ENCODE measurements around the gene NOMO2. TPM values are rescaled to one million over a fixed set of nuclear protein-coding genes. Genes with fewer than 3 reads are reported as not detected.
"Not testable (repeated sequence)": the region's sequence is repeated elsewhere in the genome, so short reads cannot be mapped to it uniquely, and the experiment has no call there.

NOMO2 gene
- total and polyA plus RNA-seq, 10 of the 15 experiments (the other 5 are each of a cell fraction or from before 2014, with no cell fraction given), result 30.2 to 110 (median 73.2) TPM

GRCh38 chr16:18597319-18597718 is 35.4 kb upstream of the NOMO2 start:
- intact Hi-C loops (cut with micrococcal nuclease; ENCODE audit: unreplicated experiment); RAD21 ChIA-PET (ENCODE audit: unreplicated experiment); H4K20me1 ChIP-seq (ENCODE audit: control insufficient read depth, insufficient read depth); H3K27me3 ChIP-seq (replicated peaks in 1 of 2; ENCODE audit: control insufficient read depth in 2 of 2, insufficient read depth in 2 of 2, low read length in 1 of 2); CTCF ChIA-PET; SMC1A ChIA-PET (ENCODE audit: uncharacterized antibody, unreplicated experiment); in situ Hi-C loops (cut with MboI); H3K79me2 ChIP-seq (ENCODE audit: control insufficient read depth, insufficient read depth, low read length); H3K27ac ChIP-seq (ENCODE audit: control insufficient read depth, insufficient read depth); H3K4me2 ChIP-seq (ENCODE audit: control insufficient read depth, insufficient read depth); POLR2A ChIA-PET; DNase-seq (ENCODE audit: low read depth, low spot score); H2AFZ ChIP-seq (ENCODE audit: control insufficient read depth, low read depth, low read length); H3K9ac ChIP-seq (ENCODE audit: control insufficient read depth, insufficient read depth, low read length); H3K4me1 ChIP-seq (ENCODE audit: control insufficient read depth, insufficient read depth, low read length); H3K9me3 ChIP-seq (replicated peaks; ENCODE audit: control insufficient read depth, insufficient read depth, low read length); ATAC-seq; FAIRE-seq; BruUV-seq (replicated peaks); H3K4me3 ChIP-seq; H3K36me3 ChIP-seq (ENCODE audit: control insufficient read depth in 2 of 2, insufficient read depth in 2 of 2, low read length in 1 of 2): not testable (repeated sequence)
- WGBS (ENCODE audit: insufficient coverage, insufficient replicate concordance, low lambda C conversion rate, missing lambda C conversion rate), result 41% methylated on average over 4 of the region's 4 CpGs

GRCh38 chr16:18595796-18596195 is 33.9 kb upstream of the NOMO2 start:
- in situ Hi-C loops (cut with MboI); H4K20me1 ChIP-seq (ENCODE audit: control insufficient read depth, insufficient read depth); H3K36me3 ChIP-seq (ENCODE audit: control insufficient read depth in 2 of 2, insufficient read depth in 2 of 2, low read length in 1 of 2); H3K9ac ChIP-seq (ENCODE audit: control insufficient read depth, insufficient read depth, low read length); H3K9me3 ChIP-seq (replicated peaks; ENCODE audit: control insufficient read depth, insufficient read depth, low read length); H3K4me3 ChIP-seq; CTCF ChIA-PET; POLR2A ChIA-PET; H3K27ac ChIP-seq (ENCODE audit: control insufficient read depth, insufficient read depth); RAD21 ChIA-PET (ENCODE audit: unreplicated experiment); H3K27me3 ChIP-seq (replicated peaks in 1 of 2; ENCODE audit: control insufficient read depth in 2 of 2, insufficient read depth in 2 of 2, low read length in 1 of 2); BruUV-seq (replicated peaks); H3K4me1 ChIP-seq (ENCODE audit: control insufficient read depth, insufficient read depth, low read length); SMC1A ChIA-PET (ENCODE audit: uncharacterized antibody, unreplicated experiment); ATAC-seq; H3K4me2 ChIP-seq (ENCODE audit: control insufficient read depth, insufficient read depth); FAIRE-seq; H3K79me2 ChIP-seq (ENCODE audit: control insufficient read depth, insufficient read depth, low read length); intact Hi-C loops (cut with micrococcal nuclease; ENCODE audit: unreplicated experiment); H2AFZ ChIP-seq (ENCODE audit: control insufficient read depth, low read depth, low read length); DNase-seq (ENCODE audit: low read depth, low spot score): not testable (repeated sequence)
- WGBS (ENCODE audit: insufficient coverage, insufficient replicate concordance, low lambda C conversion rate, missing lambda C conversion rate), result 59% methylated on average over 11 of the region's 11 CpGs

GRCh38 chr16:18594880-18595279 is 33.0 kb upstream of the NOMO2 start:
- 31% methylated on average over 5 of the region's 5 CpGs for WGBS (ENCODE audit: insufficient coverage, insufficient replicate concordance, low lambda C conversion rate, missing lambda C conversion rate)
- H4K20me1 ChIP-seq (ENCODE audit: control insufficient read depth, insufficient read depth); SMC1A ChIA-PET (ENCODE audit: uncharacterized antibody, unreplicated experiment); H3K79me2 ChIP-seq (ENCODE audit: control insufficient read depth, insufficient read depth, low read length); H3K4me2 ChIP-seq (ENCODE audit: control insufficient read depth, insufficient read depth); H3K9ac ChIP-seq (ENCODE audit: control insufficient read depth, insufficient read depth, low read length); H2AFZ ChIP-seq (ENCODE audit: control insufficient read depth, low read depth, low read length); FAIRE-seq; intact Hi-C loops (cut with micrococcal nuclease; ENCODE audit: unreplicated experiment); H3K36me3 ChIP-seq (ENCODE audit: control insufficient read depth in 2 of 2, insufficient read depth in 2 of 2, low read length in 1 of 2); BruUV-seq (replicated peaks); H3K27me3 ChIP-seq (replicated peaks in 1 of 2; ENCODE audit: control insufficient read depth in 2 of 2, insufficient read depth in 2 of 2, low read length in 1 of 2); H3K4me1 ChIP-seq (ENCODE audit: control insufficient read depth, insufficient read depth, low read length); POLR2A ChIA-PET; in situ Hi-C loops (cut with MboI); H3K27ac ChIP-seq (ENCODE audit: control insufficient read depth, insufficient read depth); CTCF ChIA-PET; H3K4me3 ChIP-seq; RAD21 ChIA-PET (ENCODE audit: unreplicated experiment); H3K9me3 ChIP-seq (replicated peaks; ENCODE audit: control insufficient read depth, insufficient read depth, low read length): not testable (repeated sequence)
- peak; percentile 4 for DNase-seq (ENCODE audit: low read depth, low spot score)
- ATAC-seq, result peak; percentile 76
- TF ChIP-seq JUNB (IDR thresholded peaks at IDR 0.05) (peak; percentile 49; the same call in 1 of the 2 replicates), DPF2 (IDR thresholded peaks at IDR 0.05) (peak; percentile 67; the same call in 1 of the 2 replicates), BMI1 (IDR thresholded peaks at IDR 0.05; ENCODE audit: borderline replicate concordance) (peak; percentile 18; the same call in 1 of the 2 replicates), BHLHE40 (IDR thresholded peaks at IDR 0.05; ENCODE audit: borderline replicate concordance in 1 of 2, low read depth in 2 of 2, low read length in 1 of 2) (peak in 1 of 2 experiments; percentile 51; a peak in 2 of 4 replicates), MTA2 (IDR thresholded peaks at IDR 0.05; ENCODE audit: low read depth) (peak; percentile 66), IRF4 (IDR thresholded peaks at IDR 0.05; ENCODE audit: low read depth, low read length) (peak; percentile 52; the same call in 1 of the 2 replicates), NR2F1 (conservative IDR thresholded peaks at IDR 0.05) (peak; percentile 90), ZNF24 (IDR thresholded peaks at IDR 0.05) (peak; percentile 53; the same call in 1 of the 2 replicates), IKZF2 (IDR thresholded peaks at IDR 0.05) (peak; percentile 75 to 77; a peak in 3 of 4 replicates), RELB (IDR thresholded peaks at IDR 0.05; ENCODE audit: low read depth) (0 out of 2 replicates have a peak, but pooled peaks have one; percentile 18)

All from GM12878 (cell line).